BE2C (cell line): ENCODE measurements around the gene PLXND1. TPM values are rescaled to one million over a fixed set of nuclear protein-coding genes. Genes with fewer than 3 reads are reported as not detected.

Experiments
- DNase-seq: peaks from one replicate; pipeline ENCODE4 v3.0.0-alpha.2; 2020
- H3K27me3 ChIP-seq: fragments of 250-450 bp; sonication (Bioruptor Pico); 2 replicates; pipeline ENCODE4 v1.5.1; 2020; ENCODE audit warnings: mild to moderate bottlenecking
- H3K36me3 ChIP-seq: fragments of 250-450 bp; sonication (Bioruptor Pico); 2 replicates; pipeline ENCODE4 v1.5.1; 2020; ENCODE audit warnings: mild to moderate bottlenecking
- H3K4me1 ChIP-seq: fragments of 250-450 bp; sonication (Bioruptor Pico); 2 replicates; pipeline ENCODE4 v1.5.1; 2020
- H3K4me3 ChIP-seq: 2 replicates; pipeline ENCODE4 v1.5.1; 2011; ENCODE audit warnings: low read depth, low read length
- H3K9me3 ChIP-seq: fragments of 250-450 bp; sonication (Bioruptor Pico); 2 replicates; pipeline ENCODE4 v1.5.1; 2020
- polyA plus RNA-seq: library from polyadenylated mRNA; unstranded; fragments of >200 nt; gene quantifications from one replicate; pipeline ENCODE4 v1.2.1, GENCODE V29; 2012; ENCODE audit warnings: low read depth, missing spikeins; ENCODE audit not compliant: insufficient read length, insufficient read depth
- TF ChIP-seq, protein P1 (sequence below): IDR thresholded peaks from 2 replicates; pipeline ENCODE4 v1.5.1; 2012; ENCODE audit warnings: mild to moderate bottlenecking, low read depth, low read length

Gene PLXND1
- polyA plus RNA-seq = 227 TPM

- Histone ChIP-seq H3K27me3 (peaks cover 8% of the 10 kb centered on the region), H3K4me3 (peak within 1 kb of the TSS; percentile 64), H3K9me3 (no peaks in the 10 kb centered on the region), H3K36me3 (no peaks in the 10 kb centered on the region), H3K4me1 (peaks cover 4% of the 10 kb centered on the region; the same call in 1 of the 2 replicates)
- peak; percentile 76 for DNase-seq
- TF ChIP-seq, protein P1, sequence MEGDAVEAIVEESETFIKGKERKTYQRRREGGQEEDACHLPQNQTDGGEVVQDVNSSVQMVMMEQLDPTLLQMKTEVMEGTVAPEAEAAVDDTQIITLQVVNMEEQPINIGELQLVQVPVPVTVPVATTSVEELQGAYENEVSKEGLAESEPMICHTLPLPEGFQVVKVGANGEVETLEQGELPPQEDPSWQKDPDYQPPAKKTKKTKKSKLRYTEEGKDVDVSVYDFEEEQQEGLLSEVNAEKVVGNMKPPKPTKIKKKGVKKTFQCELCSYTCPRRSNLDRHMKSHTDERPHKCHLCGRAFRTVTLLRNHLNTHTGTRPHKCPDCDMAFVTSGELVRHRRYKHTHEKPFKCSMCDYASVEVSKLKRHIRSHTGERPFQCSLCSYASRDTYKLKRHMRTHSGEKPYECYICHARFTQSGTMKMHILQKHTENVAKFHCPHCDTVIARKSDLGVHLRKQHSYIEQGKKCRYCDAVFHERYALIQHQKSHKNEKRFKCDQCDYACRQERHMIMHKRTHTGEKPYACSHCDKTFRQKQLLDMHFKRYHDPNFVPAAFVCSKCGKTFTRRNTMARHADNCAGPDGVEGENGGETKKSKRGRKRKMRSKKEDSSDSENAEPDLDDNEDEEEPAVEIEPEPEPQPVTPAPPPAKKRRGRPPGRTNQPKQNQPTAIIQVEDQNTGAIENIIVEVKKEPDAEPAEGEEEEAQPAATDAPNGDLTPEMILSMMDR = no peak
Measured at GRCh38 chr3:129606636-129607390, at the start of gene PLXND1. Gene PLXND1 (minus strand): TSS chr3:129606676. CDS start chr3:129606639, 37 bp downstream.

- Histone ChIP-seq H3K4me1 (peaks cover 37% of the 10 kb centered on the region), H3K36me3 (peaks cover 36% of the 10 kb centered on the region), H3K27me3 (no peaks in the 10 kb centered on the region), H3K4me3 (no peak overlapping the region), H3K9me3 (no peaks in the 10 kb centered on the region)
- TF ChIP-seq, protein P1 = no peak
- DNase-seq = no peak
Measured at GRCh38 chr3:129655291-129655700, 48.8 kb upstream of the PLXND1 start.

GRCh38 chr3:129654131-129654530 is 47.7 kb upstream of the PLXND1 start:
- DNase-seq = no peak
- no peaks in the 10 kb centered on the region for H3K27me3 ChIP-seq
- no peaks in the 10 kb centered on the region for H3K9me3 ChIP-seq
- TF ChIP-seq, protein P1 = no peak
- no peak overlapping the region for H3K4me3 ChIP-seq
- peaks cover 37% of the 10 kb centered on the region for H3K4me1 ChIP-seq
- H3K36me3 ChIP-seq = peaks cover 30% of the 10 kb centered on the region

DNA sequence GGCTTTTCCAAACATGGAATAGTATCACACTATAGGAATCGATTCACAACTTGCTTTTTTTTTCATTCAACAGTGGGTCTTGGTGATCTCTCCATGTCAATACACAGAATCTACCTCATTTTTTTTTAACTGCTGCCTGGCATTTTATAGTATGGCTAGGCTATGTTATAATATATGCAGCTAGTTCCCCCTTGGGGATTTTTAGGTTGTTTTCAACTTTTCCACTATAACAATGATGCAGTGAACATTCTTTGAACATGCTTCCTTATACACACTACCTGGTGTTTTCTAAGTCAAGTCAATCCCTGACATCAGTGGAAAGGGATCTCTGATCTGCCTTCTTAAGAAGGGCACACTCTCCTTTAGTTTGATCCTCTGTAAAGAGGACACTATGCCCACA is 46.5 kb upstream of the PLXND1 start:
- H3K36me3 ChIP-seq = peaks cover 30% of the 10 kb centered on the region
- H3K4me1 ChIP-seq = peaks cover 32% of the 10 kb centered on the region
- no peak overlapping the region for H3K4me3 ChIP-seq
- DNase-seq = no peak
- TF ChIP-seq, protein P1 = no peak
- H3K27me3 ChIP-seq = no peaks in the 10 kb centered on the region
- no peaks in the 10 kb centered on the region for H3K9me3 ChIP-seq

DNA sequence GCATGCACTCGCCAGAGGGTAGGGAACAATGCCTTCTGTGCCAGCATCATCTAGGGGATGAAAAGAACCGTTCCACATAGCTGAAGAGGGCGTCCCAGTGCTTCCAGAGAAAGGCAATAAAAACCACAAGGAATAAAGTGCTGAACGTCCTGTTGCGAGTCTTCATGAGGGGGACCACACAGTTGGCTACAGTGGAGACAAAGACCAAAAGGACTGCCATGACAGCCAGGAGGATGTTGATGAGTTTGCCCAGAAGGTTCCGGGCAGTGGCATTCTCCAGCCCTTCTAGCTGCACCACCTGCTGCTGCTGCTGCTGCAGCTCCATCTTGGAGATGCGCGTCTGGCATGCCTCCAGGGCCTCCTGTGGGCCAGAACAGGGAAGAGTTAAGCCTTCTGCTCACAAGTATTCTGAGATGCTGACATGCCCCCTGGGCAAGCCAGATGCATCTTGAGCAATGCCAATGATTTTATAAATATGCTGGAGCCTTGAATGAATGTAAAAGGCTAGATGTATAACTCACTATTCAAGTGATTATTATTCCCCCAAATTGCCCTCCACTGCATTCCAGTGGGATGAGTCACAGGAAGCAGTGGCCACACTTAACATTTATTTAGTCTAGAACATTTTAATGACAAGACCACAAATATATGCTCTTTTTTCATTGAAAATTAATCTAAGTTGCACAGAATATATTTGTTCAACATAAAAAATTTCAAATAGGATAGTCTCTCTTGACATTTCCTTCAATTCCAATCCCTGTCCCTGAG is 45.1 kb upstream of the PLXND1 start:
- H3K4me3 ChIP-seq = no peak overlapping the region
- H3K36me3 ChIP-seq = peaks cover 27% of the 10 kb centered on the region
- TF ChIP-seq, protein P1 = peak; percentile 5; the same call in 1 of the 2 replicates
- peak; percentile 76 for DNase-seq
- H3K4me1 ChIP-seq = peaks cover 18% of the 10 kb centered on the region
- H3K27me3 ChIP-seq = no peaks in the 10 kb centered on the region
- no peaks in the 10 kb centered on the region for H3K9me3 ChIP-seq
